ENCODE results near the gene CHCT1.

DNA sequence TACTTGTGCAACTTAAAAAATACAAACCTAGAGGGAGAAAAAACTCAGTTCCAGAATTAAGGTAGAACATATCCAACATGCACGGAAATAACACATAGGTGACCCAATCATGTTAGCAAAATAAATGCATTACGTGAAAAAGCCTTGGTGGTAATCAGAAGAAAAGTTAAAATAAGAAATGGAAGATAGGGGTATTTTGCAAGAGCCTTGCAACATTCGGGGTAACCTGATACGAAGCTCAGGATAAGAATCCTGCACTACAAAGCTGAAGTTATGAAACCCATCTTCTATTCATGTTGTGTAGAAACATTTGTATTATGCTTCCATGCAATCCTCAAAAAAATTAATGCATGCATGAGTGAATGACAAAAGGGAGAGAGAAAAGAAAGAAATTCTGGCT, 33.1 kb downstream of the CHCT1 start:
- TF ChIP-seq, protein P1, sequence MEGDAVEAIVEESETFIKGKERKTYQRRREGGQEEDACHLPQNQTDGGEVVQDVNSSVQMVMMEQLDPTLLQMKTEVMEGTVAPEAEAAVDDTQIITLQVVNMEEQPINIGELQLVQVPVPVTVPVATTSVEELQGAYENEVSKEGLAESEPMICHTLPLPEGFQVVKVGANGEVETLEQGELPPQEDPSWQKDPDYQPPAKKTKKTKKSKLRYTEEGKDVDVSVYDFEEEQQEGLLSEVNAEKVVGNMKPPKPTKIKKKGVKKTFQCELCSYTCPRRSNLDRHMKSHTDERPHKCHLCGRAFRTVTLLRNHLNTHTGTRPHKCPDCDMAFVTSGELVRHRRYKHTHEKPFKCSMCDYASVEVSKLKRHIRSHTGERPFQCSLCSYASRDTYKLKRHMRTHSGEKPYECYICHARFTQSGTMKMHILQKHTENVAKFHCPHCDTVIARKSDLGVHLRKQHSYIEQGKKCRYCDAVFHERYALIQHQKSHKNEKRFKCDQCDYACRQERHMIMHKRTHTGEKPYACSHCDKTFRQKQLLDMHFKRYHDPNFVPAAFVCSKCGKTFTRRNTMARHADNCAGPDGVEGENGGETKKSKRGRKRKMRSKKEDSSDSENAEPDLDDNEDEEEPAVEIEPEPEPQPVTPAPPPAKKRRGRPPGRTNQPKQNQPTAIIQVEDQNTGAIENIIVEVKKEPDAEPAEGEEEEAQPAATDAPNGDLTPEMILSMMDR (conservative IDR thresholded peaks at IDR 0.05 in 1 of 2, IDR thresholded peaks at IDR 0.05 in 1 of 2; ENCODE audit: low read depth in 1 of 2, low read length in 2 of 2), result no peak
- TF ChIP-seq EZH2 (IDR thresholded peaks at IDR 0.05; ENCODE audit: low read length, missing control alignments), result no peak

Data from fibroblast of lung (primary cell).